ENCODE measurements around the gene KAZN.
"Not testable (repeated sequence)": the region's sequence is repeated elsewhere in the genome, so short reads cannot be mapped to it uniquely, and the experiment has no call there.

Gene KAZN

GRCh38 chr1:14598498-14599182 is at the start of gene KAZN:
Gene KAZN (plus strand): TSS chr1:14598685.
- no peak for DNase-seq

- DNase-seq: no peak
Observed at GRCh38 chr1:14549897-14550620, 48.4 kb upstream of the KAZN start.

- no peak for DNase-seq
Observed at GRCh38 chr1:14551386-14551785, 47.1 kb upstream of the KAZN start.

GRCh38 chr1:14552246-14552965 is 46.1 kb upstream of the KAZN start:
- no peak for DNase-seq

- no peak for DNase-seq
Observed at GRCh38 chr1:14553711-14554110, 44.8 kb upstream of the KAZN start.

- DNase-seq: no peak
Observed at GRCh38 chr1:14555091-14555490, 43.4 kb upstream of the KAZN start.

- no peak for DNase-seq
Observed at GRCh38 chr1:14561014-14561693, 37.3 kb upstream of the KAZN start.

- no peak for DNase-seq
Observed at GRCh38 chr1:14565090-14565489, 33.4 kb upstream of the KAZN start.

- no peak for DNase-seq
Observed at GRCh38 chr1:14567056-14567455, 31.4 kb upstream of the KAZN start.

- DNase-seq: no peak
Observed at GRCh38 chr1:14567903-14568302, 30.6 kb upstream of the KAZN start.

GRCh38 chr1:14568716-14569355 is 29.6 kb upstream of the KAZN start:
- DNase-seq: no peak

- DNase-seq: no peak
Observed at GRCh38 chr1:14570514-14570913, 28.0 kb upstream of the KAZN start.

- DNase-seq: no peak
Observed at GRCh38 chr1:14571810-14572767, 26.4 kb upstream of the KAZN start.

- DNase-seq: no peak
Observed at GRCh38 chr1:14572861-14573260, 25.6 kb upstream of the KAZN start.

GRCh38 chr1:14576155-14576554 is 22.3 kb upstream of the KAZN start:
- no peak for DNase-seq

- DNase-seq: no peak
Observed at GRCh38 chr1:14577261-14577660, 21.2 kb upstream of the KAZN start.

GRCh38 chr1:14578156-14578555 is 20.3 kb upstream of the KAZN start:
- no peak for DNase-seq

GRCh38 chr1:14580295-14580694 is 18.2 kb upstream of the KAZN start:
- not testable (repeated sequence) for DNase-seq

GRCh38 chr1:14580986-14581385 is 17.5 kb upstream of the KAZN start:
- DNase-seq: no peak

- DNase-seq: no peak
Observed at GRCh38 chr1:14583788-14584187, 14.7 kb upstream of the KAZN start.

- no peak for DNase-seq
Observed at GRCh38 chr1:14585728-14586127, 12.8 kb upstream of the KAZN start.
